Measurements from ENCODE around the gene MXD4.

DNA sequence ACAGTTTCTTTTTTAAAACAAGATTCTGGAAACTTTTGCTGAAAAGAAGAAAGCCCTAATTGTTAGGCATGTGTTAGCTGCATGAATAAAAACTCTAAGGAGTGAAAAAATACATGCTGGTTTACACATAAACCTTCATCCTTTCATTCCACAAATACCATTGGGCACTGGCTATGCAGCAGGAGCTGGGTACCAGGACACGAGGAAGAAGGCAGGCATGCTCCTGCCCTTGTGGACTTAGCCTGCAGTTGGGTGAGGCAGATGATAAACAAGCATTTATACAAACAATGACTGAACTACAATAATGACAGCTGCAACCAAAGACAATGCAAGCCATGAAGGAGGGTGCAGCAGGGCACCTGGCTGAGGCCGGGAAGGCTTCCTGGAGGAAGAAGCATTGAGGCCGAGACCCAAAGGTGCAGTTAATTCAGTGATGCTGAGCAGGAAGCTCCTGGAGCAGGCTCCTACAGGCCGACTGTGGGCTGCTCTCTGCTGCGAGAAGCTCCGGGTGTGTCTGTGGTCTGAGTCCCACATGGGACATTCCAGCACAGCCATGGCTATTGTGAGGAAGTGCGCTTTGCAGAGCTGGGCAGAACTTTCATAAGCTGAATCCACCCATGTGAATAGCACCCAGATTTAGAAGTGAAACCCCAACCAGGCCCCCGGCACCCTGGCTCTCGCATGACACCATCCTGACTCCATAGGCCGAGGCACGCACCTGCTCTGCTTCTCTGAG is 44.0 kb upstream of the MXD4 start:
- TF ChIP-seq, protein P1, sequence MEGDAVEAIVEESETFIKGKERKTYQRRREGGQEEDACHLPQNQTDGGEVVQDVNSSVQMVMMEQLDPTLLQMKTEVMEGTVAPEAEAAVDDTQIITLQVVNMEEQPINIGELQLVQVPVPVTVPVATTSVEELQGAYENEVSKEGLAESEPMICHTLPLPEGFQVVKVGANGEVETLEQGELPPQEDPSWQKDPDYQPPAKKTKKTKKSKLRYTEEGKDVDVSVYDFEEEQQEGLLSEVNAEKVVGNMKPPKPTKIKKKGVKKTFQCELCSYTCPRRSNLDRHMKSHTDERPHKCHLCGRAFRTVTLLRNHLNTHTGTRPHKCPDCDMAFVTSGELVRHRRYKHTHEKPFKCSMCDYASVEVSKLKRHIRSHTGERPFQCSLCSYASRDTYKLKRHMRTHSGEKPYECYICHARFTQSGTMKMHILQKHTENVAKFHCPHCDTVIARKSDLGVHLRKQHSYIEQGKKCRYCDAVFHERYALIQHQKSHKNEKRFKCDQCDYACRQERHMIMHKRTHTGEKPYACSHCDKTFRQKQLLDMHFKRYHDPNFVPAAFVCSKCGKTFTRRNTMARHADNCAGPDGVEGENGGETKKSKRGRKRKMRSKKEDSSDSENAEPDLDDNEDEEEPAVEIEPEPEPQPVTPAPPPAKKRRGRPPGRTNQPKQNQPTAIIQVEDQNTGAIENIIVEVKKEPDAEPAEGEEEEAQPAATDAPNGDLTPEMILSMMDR (IDR thresholded peaks at IDR 0.05): no peak
- TF ChIP-seq, protein P2, sequence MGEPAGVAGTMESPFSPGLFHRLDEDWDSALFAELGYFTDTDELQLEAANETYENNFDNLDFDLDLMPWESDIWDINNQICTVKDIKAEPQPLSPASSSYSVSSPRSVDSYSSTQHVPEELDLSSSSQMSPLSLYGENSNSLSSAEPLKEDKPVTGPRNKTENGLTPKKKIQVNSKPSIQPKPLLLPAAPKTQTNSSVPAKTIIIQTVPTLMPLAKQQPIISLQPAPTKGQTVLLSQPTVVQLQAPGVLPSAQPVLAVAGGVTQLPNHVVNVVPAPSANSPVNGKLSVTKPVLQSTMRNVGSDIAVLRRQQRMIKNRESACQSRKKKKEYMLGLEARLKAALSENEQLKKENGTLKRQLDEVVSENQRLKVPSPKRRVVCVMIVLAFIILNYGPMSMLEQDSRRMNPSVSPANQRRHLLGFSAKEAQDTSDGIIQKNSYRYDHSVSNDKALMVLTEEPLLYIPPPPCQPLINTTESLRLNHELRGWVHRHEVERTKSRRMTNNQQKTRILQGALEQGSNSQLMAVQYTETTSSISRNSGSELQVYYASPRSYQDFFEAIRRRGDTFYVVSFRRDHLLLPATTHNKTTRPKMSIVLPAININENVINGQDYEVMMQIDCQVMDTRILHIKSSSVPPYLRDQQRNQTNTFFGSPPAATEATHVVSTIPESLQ (CRISPR knock-in tag; IDR thresholded peaks at IDR 0.05): no peak
- TF ChIP-seq, protein P3, sequence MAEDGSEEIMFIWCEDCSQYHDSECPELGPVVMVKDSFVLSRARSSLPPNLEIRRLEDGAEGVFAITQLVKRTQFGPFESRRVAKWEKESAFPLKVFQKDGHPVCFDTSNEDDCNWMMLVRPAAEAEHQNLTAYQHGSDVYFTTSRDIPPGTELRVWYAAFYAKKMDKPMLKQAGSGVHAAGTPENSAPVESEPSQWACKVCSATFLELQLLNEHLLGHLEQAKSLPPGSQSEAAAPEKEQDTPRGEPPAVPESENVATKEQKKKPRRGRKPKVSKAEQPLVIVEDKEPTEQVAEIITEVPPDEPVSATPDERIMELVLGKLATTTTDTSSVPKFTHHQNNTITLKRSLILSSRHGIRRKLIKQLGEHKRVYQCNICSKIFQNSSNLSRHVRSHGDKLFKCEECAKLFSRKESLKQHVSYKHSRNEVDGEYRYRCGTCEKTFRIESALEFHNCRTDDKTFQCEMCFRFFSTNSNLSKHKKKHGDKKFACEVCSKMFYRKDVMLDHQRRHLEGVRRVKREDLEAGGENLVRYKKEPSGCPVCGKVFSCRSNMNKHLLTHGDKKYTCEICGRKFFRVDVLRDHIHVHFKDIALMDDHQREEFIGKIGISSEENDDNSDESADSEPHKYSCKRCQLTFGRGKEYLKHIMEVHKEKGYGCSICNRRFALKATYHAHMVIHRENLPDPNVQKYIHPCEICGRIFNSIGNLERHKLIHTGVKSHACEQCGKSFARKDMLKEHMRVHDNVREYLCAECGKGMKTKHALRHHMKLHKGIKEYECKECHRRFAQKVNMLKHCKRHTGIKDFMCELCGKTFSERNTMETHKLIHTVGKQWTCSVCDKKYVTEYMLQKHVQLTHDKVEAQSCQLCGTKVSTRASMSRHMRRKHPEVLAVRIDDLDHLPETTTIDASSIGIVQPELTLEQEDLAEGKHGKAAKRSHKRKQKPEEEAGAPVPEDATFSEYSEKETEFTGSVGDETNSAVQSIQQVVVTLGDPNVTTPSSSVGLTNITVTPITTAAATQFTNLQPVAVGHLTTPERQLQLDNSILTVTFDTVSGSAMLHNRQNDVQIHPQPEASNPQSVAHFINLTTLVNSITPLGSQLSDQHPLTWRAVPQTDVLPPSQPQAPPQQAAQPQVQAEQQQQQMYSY (CRISPR knock-in tag; IDR thresholded peaks at IDR 0.05): no peak
- TF ChIP-seq, protein P4, sequence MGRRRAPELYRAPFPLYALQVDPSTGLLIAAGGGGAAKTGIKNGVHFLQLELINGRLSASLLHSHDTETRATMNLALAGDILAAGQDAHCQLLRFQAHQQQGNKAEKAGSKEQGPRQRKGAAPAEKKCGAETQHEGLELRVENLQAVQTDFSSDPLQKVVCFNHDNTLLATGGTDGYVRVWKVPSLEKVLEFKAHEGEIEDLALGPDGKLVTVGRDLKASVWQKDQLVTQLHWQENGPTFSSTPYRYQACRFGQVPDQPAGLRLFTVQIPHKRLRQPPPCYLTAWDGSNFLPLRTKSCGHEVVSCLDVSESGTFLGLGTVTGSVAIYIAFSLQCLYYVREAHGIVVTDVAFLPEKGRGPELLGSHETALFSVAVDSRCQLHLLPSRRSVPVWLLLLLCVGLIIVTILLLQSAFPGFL (CRISPR knock-in tag; IDR thresholded peaks at IDR 0.05; ENCODE audit: borderline replicate concordance): no peak
- TF ChIP-seq RELA (CRISPR knock-in tag; IDR thresholded peaks at IDR 0.05; ENCODE audit: borderline replicate concordance): no peak

Measured in WTC11 (cell line).